ENCODE measurements around the gene CAPN5.

- TF ChIP-seq CTCF (conservative IDR thresholded peaks at IDR 0.05 in 1 of 2, IDR thresholded peaks at IDR 0.05 in 1 of 2; ENCODE audit: extremely low read depth in 1 of 2, insufficient read depth in 1 of 2, low read depth in 1 of 2, low read length in 2 of 2) (no peak), EZH2 (IDR thresholded peaks at IDR 0.05; ENCODE audit: borderline replicate concordance, low read length) (no peak)
Measured at GRCh38 chr11:77159219-77159936, 92.6 kb downstream of the CAPN5 start.

Measured in mammary epithelial cell (primary cell).